Memory B cell (primary cell): ENCODE measurements around the gene UCP3.

Source experiments
- ATAC-seq: fragments of 150-1000 bp; cut with Tn5 transposase; 2 replicates; pipeline ENCODE4 v1.10.0; 2021; ENCODE audit warnings: low read depth, mild to moderate bottlenecking, moderate library complexity
- DNase-seq, 2 donors: peaks; one replicate each; pipeline ENCODE4 v3.0.0; 2022; ENCODE audit warnings: low spot score in 2 of 2
- H3K27ac Mint-ChIP-seq: one replicate; pipeline ENCODE4 v1.8.0; 2022; ENCODE audit warnings: mild to moderate bottlenecking, moderate library complexity, mixed read lengths
- H3K27me3 Mint-ChIP-seq: one replicate; pipeline ENCODE4 v1.8.0; 2022; ENCODE audit warnings: mixed read lengths
- H3K36me3 Mint-ChIP-seq: one replicate; pipeline ENCODE4 v1.8.0; 2022; ENCODE audit warnings: mild to moderate bottlenecking, mixed read lengths
- H3K4me1 Mint-ChIP-seq: one replicate; pipeline ENCODE4 v1.8.0; 2022; ENCODE audit warnings: mixed read lengths
- H3K4me3 Mint-ChIP-seq: one replicate; pipeline ENCODE4 v1.8.0; 2022; ENCODE audit warnings: mild to moderate bottlenecking, moderate library complexity, mixed read lengths
- H3K9me3 Mint-ChIP-seq: one replicate; pipeline ENCODE4 v1.8.0; 2022; ENCODE audit warnings: mixed read lengths

The UCP3 gene

GRCh38 chr11:74008373-74009229 lies at the start of gene UCP3:
Gene UCP3 (minus strand): TSS chr11:74009085. CDS start chr11:74007042, 2,043 bp downstream.
- Mint-ChIP-seq H3K4me1 (peaks cover 39% of the 10 kb centered on the region), H3K4me3 (peak within 1 kb of the TSS; percentile 5), H3K36me3 (peaks cover 2% of the 10 kb centered on the region), H3K27ac (peak within 1 kb of the TSS; percentile 97), H3K27me3 (no peaks in the 10 kb centered on the region), H3K9me3 (no peaks in the 10 kb centered on the region)
- ATAC-seq, result no peak
- no peak for DNase-seq

GRCh38 chr11:74057249-74058151 lies 48.6 kb upstream of the UCP3 start:
- no peaks in the 10 kb centered on the region for H3K27me3 Mint-ChIP-seq
- H3K4me1 Mint-ChIP-seq, result no peaks in the 10 kb centered on the region
- ATAC-seq (no peak), DNase-seq (no peak)
- no peak overlapping the region for H3K27ac Mint-ChIP-seq
- H3K4me3 Mint-ChIP-seq, result no peak overlapping the region
- peaks cover 31% of the 10 kb centered on the region for H3K36me3 Mint-ChIP-seq
- H3K9me3 Mint-ChIP-seq, result no peaks in the 10 kb centered on the region

- no peaks in the 10 kb centered on the region for H3K4me1 Mint-ChIP-seq
- H3K27me3 Mint-ChIP-seq, result no peaks in the 10 kb centered on the region
- no peak for DNase-seq
- peaks cover 21% of the 10 kb centered on the region for H3K36me3 Mint-ChIP-seq
- no peaks in the 10 kb centered on the region for H3K9me3 Mint-ChIP-seq
- no peak overlapping the region for H3K4me3 Mint-ChIP-seq
- H3K27ac Mint-ChIP-seq, result no peak overlapping the region
- no peak for ATAC-seq
Measured at GRCh38 chr11:74055938-74056337, 47.1 kb upstream of the UCP3 start.

GRCh38 chr11:74050465-74050864 lies 41.6 kb upstream of the UCP3 start:
- DNase-seq (no peak), ATAC-seq (no peak)
- H3K36me3 Mint-ChIP-seq, result peaks cover 30% of the 10 kb centered on the region
- H3K4me1 Mint-ChIP-seq, result no peaks in the 10 kb centered on the region
- no peak overlapping the region for H3K27ac Mint-ChIP-seq
- no peaks in the 10 kb centered on the region for H3K27me3 Mint-ChIP-seq
- H3K9me3 Mint-ChIP-seq, result no peaks in the 10 kb centered on the region
- H3K4me3 Mint-ChIP-seq, result no peak overlapping the region

GRCh38 chr11:74048993-74049392 lies 40.1 kb upstream of the UCP3 start:
- peaks cover 2% of the 10 kb centered on the region for H3K4me1 Mint-ChIP-seq
- H3K9me3 Mint-ChIP-seq, result no peaks in the 10 kb centered on the region
- DNase-seq (no peak), ATAC-seq (no peak)
- H3K27me3 Mint-ChIP-seq, result no peaks in the 10 kb centered on the region
- H3K27ac Mint-ChIP-seq, result no peak overlapping the region
- H3K36me3 Mint-ChIP-seq, result peaks cover 28% of the 10 kb centered on the region
- H3K4me3 Mint-ChIP-seq, result no peak overlapping the region

GRCh38 chr11:74044538-74044937 lies 35.7 kb upstream of the UCP3 start:
- ATAC-seq, result no peak
- Mint-ChIP-seq H3K4me1 (peaks cover 2% of the 10 kb centered on the region), H3K36me3 (peaks cover 33% of the 10 kb centered on the region), H3K9me3 (no peaks in the 10 kb centered on the region), H3K4me3 (no peak overlapping the region), H3K27ac (no peak overlapping the region), H3K27me3 (no peaks in the 10 kb centered on the region)
- no peak for DNase-seq

- H3K27ac Mint-ChIP-seq, result no peak overlapping the region
- peaks cover 30% of the 10 kb centered on the region for H3K36me3 Mint-ChIP-seq
- H3K27me3 Mint-ChIP-seq, result no peaks in the 10 kb centered on the region
- peaks cover 2% of the 10 kb centered on the region for H3K4me1 Mint-ChIP-seq
- DNase-seq (no peak), ATAC-seq (no peak)
- H3K9me3 Mint-ChIP-seq, result no peaks in the 10 kb centered on the region
- H3K4me3 Mint-ChIP-seq, result no peak overlapping the region
Measured at GRCh38 chr11:74043450-74043849, 34.6 kb upstream of the UCP3 start.

- ATAC-seq (no peak), DNase-seq (no peak)
- Mint-ChIP-seq H3K27ac (no peak overlapping the region), H3K27me3 (no peaks in the 10 kb centered on the region), H3K4me3 (no peak overlapping the region), H3K36me3 (peaks cover 36% of the 10 kb centered on the region), H3K9me3 (no peaks in the 10 kb centered on the region), H3K4me1 (peaks cover 5% of the 10 kb centered on the region)
Measured at GRCh38 chr11:74037309-74037708, 28.4 kb upstream of the UCP3 start.

- Mint-ChIP-seq H3K27ac (peak overlapping the region; percentile 58), H3K9me3 (no peaks in the 10 kb centered on the region), H3K27me3 (no peaks in the 10 kb centered on the region), H3K4me1 (peaks cover 14% of the 10 kb centered on the region), H3K36me3 (peaks cover 35% of the 10 kb centered on the region), H3K4me3 (no peak overlapping the region)
- DNase-seq (no peak), ATAC-seq (no peak)
Measured at GRCh38 chr11:74035264-74035663, 26.4 kb upstream of the UCP3 start.

- peaks cover 38% of the 10 kb centered on the region for H3K36me3 Mint-ChIP-seq
- peaks cover 14% of the 10 kb centered on the region for H3K4me1 Mint-ChIP-seq
- H3K4me3 Mint-ChIP-seq, result no peak overlapping the region
- H3K27me3 Mint-ChIP-seq, result no peaks in the 10 kb centered on the region
- H3K27ac Mint-ChIP-seq, result no peak overlapping the region
- ATAC-seq (peak; percentile 92), DNase-seq (no peak)
- no peaks in the 10 kb centered on the region for H3K9me3 Mint-ChIP-seq
Measured at GRCh38 chr11:74033046-74033445, 24.2 kb upstream of the UCP3 start.

- Mint-ChIP-seq H3K27me3 (no peaks in the 10 kb centered on the region), H3K9me3 (no peaks in the 10 kb centered on the region), H3K4me3 (no peak overlapping the region), H3K27ac (peak overlapping the region; percentile 14), H3K36me3 (peaks cover 29% of the 10 kb centered on the region), H3K4me1 (peaks cover 14% of the 10 kb centered on the region)
- ATAC-seq, result no peak
- no peak for DNase-seq
Measured at GRCh38 chr11:74030723-74031676, 22.1 kb upstream of the UCP3 start.

- DNase-seq (no peak), ATAC-seq (no peak)
- H3K36me3 Mint-ChIP-seq, result peaks cover 17% of the 10 kb centered on the region
- no peak overlapping the region for H3K27ac Mint-ChIP-seq
- H3K9me3 Mint-ChIP-seq, result no peaks in the 10 kb centered on the region
- H3K4me1 Mint-ChIP-seq, result peaks cover 11% of the 10 kb centered on the region
- H3K4me3 Mint-ChIP-seq, result no peak overlapping the region
- no peaks in the 10 kb centered on the region for H3K27me3 Mint-ChIP-seq
Measured at GRCh38 chr11:74025467-74026166, 16.7 kb upstream of the UCP3 start.
